ENCODE data around the gene TNFRSF1B. TPM values are rescaled to one million over a fixed set of nuclear protein-coding genes. Genes with fewer than 3 reads are reported as not detected.
A peak's percentile ranks its signal among the peaks of the same experiment; 100 is the strongest.

Gene TNFRSF1B
- total and polyA plus RNA-seq, 9 of the 15 experiments (the other 6 are each of a cell fraction or from before 2014, with no cell fraction given): 8.8 to 91.3 (median 36.0) TPM

DNA sequence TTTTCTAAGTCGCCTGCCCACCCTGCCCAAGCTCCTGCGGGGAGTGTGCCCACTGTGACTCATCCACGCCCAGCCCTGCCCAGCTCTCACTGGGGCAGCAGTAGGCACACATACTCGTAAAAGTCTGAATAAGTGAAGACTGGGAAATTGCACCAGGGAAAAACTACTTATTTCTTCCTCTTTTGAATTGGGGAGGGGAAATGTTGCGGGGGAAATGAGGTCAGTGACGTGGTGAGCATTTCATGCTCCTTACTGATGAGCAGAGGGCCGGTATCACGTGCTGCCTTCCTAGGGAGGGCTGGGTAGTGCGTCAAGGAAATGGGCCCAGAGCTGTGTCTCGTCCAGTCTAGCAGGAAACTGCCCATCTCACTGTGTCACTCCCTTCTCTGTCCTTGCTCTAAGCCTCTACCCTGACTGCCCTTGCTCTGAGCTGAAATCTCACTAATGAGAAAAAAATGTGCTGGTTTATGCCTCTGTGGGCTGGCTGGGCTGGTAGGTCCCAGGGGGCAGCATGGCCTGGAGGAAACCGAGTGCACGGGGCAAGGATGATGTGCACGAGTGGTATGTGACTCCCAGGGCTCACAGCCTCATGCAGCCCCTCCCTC is 13.5 kb upstream of the TNFRSF1B start (continued):
- TF ChIP-seq REST (IDR thresholded peaks at IDR 0.05; ENCODE audit: borderline replicate concordance) (0 out of 2 replicates have a peak, but pooled peaks have one; percentile 14), REST (CRISPR knock-in tag; IDR thresholded peaks at IDR 0.05; ENCODE audit: low read depth) (no peak), MTA2 (IDR thresholded peaks at IDR 0.05; ENCODE audit: low read depth) (no peak), FOSL1 (tag; conservative IDR thresholded peaks at IDR 0.05) (peak; percentile 32; the same call in 1 of the 2 replicates), ZBTB17 (CRISPR knock-in tag; IDR thresholded peaks at IDR 0.05) (no peak), CC2D1A (IDR thresholded peaks at IDR 0.05) (0 out of 2 replicates have a peak, but pooled peaks have one; percentile 19), ZZZ3 (IDR thresholded peaks at IDR 0.05) (no peak), USF1 (CRISPR knock-in tag; IDR thresholded peaks at IDR 0.05) (peak; percentile 93), ZNF780A (CRISPR knock-in tag; IDR thresholded peaks at IDR 0.05) (no peak), ZNF282 (CRISPR knock-in tag; IDR thresholded peaks at IDR 0.05) (no peak), MAX (CRISPR knock-in tag; IDR thresholded peaks at IDR 0.05) (peak; percentile 38; the same call in 1 of the 2 replicates), LEF1 (IDR thresholded peaks at IDR 0.05) (peak; percentile 15; the same call in 1 of the 2 replicates), XRCC4 (IDR thresholded peaks at IDR 0.05; ENCODE audit: extremely low read depth, insufficient read depth, insufficient read length) (no peak), BHLHE40 (IDR thresholded peaks at IDR 0.05; ENCODE audit: low read length) (peak; percentile 90), MEIS2 (IDR thresholded peaks at IDR 0.05; ENCODE audit: partially characterized antibody) (no peak)
- TF ChIP-seq, protein P1, sequence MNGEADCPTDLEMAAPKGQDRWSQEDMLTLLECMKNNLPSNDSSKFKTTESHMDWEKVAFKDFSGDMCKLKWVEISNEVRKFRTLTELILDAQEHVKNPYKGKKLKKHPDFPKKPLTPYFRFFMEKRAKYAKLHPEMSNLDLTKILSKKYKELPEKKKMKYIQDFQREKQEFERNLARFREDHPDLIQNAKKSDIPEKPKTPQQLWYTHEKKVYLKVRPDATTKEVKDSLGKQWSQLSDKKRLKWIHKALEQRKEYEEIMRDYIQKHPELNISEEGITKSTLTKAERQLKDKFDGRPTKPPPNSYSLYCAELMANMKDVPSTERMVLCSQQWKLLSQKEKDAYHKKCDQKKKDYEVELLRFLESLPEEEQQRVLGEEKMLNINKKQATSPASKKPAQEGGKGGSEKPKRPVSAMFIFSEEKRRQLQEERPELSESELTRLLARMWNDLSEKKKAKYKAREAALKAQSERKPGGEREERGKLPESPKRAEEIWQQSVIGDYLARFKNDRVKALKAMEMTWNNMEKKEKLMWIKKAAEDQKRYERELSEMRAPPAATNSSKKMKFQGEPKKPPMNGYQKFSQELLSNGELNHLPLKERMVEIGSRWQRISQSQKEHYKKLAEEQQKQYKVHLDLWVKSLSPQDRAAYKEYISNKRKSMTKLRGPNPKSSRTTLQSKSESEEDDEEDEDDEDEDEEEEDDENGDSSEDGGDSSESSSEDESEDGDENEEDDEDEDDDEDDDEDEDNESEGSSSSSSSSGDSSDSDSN (IDR thresholded peaks at IDR 0.05; ENCODE audit: borderline replicate concordance in 1 of 2, low read depth in 2 of 2, low read length in 2 of 2): no peak
